HepG2 (cell line): ENCODE results near the gene APOM. TPM values are rescaled to one million over a fixed set of nuclear protein-coding genes. Genes with fewer than 3 reads are reported as not detected.

ENCODE experiments used
- HIC2 ChIP-seq: sonication (generic); formaldehyde crosslinking; IDR thresholded peaks from 2 replicates; pipeline ENCODE4 v1.9.0; 2022; ENCODE audit warnings: low read depth, missing genetic modification reagents
- HMG20A ChIP-seq: IDR thresholded peaks from 2 replicates; pipeline ENCODE4 v1.6.1; 2016; ENCODE audit warnings: borderline replicate concordance
- KAT2B ChIP-seq: fragments of 150-350 bp; IDR thresholded peaks from 2 replicates; pipeline ENCODE4 v1.6.1; 2014; ENCODE audit warnings: low read depth, low read length, borderline replicate concordance
- NONO ChIP-seq, 2 experiments: fragments of 450-650 bp in 1 of 2; sonication (generic) in 1 of 2; formaldehyde crosslinking in 1 of 2; IDR thresholded peaks in 1 of 2; conservative IDR thresholded peaks in 1 of 2; 2 replicates each; pipeline versions ENCODE4 v1.6.1 to v1.8.0; 2017 to 2022; ENCODE audit warnings: mild to moderate bottlenecking in 1 of 2, missing genetic modification reagents in 1 of 2, moderate library complexity in 1 of 2
- PLRG1 ChIP-seq: fragments of 450-650 bp; conservative IDR thresholded peaks from 2 replicates; pipeline ENCODE4 v1.6.1; 2016
- POLR2A ChIP-seq, 2 experiments: IDR thresholded peaks; 2 replicates each; pipeline ENCODE4 v1.6.1; 2011; ENCODE audit warnings: low read depth in 2 of 2, low read length in 2 of 2, mild to moderate bottlenecking in 1 of 2, moderate library complexity in 1 of 2; ENCODE audit not compliant: insufficient read depth in 1 of 2
- POLR2G ChIP-seq: fragments of 200-400 bp; formaldehyde crosslinking; IDR thresholded peaks from 2 replicates; pipeline ENCODE4 v1.6.1; 2018; ENCODE audit warnings: mild to moderate bottlenecking, low read depth, low read length, moderate library complexity
- THAP11 ChIP-seq: IDR thresholded peaks from 2 replicates; pipeline ENCODE4 v1.6.1; 2016; ENCODE audit warnings: missing biosample characterization, missing genetic modification reagents
- ZFP90 ChIP-seq: sonication (generic); formaldehyde crosslinking; IDR thresholded peaks from 2 replicates; pipeline ENCODE4 v1.8.0; 2022; ENCODE audit warnings: missing genetic modification reagents, mild to moderate bottlenecking, inconsistent platforms, borderline replicate concordance
- ZFP91 ChIP-seq: sonication (generic); formaldehyde crosslinking; IDR thresholded peaks from 2 replicates; pipeline ENCODE4 v1.9.0; 2022; ENCODE audit warnings: missing genetic modification reagents, mild to moderate bottlenecking, borderline replicate concordance
- ZNF235 ChIP-seq: sonication (generic); formaldehyde crosslinking; IDR thresholded peaks from 2 replicates; pipeline ENCODE4 v1.8.1; 2023; ENCODE audit warnings: mild to moderate bottlenecking, missing genetic modification reagents, borderline replicate concordance
- ZNF275 ChIP-seq: sonication (generic); formaldehyde crosslinking; IDR thresholded peaks from 2 replicates; pipeline ENCODE4 v1.8.0; 2022; ENCODE audit warnings: missing genetic modification reagents, mild to moderate bottlenecking, inconsistent platforms, borderline replicate concordance
- ZNF333 ChIP-seq: sonication (generic); formaldehyde crosslinking; IDR thresholded peaks from 2 replicates; pipeline ENCODE4 v1.4.0; 2020; ENCODE audit warnings: mild to moderate bottlenecking, missing genetic modification reagents, borderline replicate concordance
- ZNF556 ChIP-seq: sonication (generic); formaldehyde crosslinking; IDR thresholded peaks from 2 replicates; pipeline ENCODE4 v1.4.0; 2020; ENCODE audit warnings: mild to moderate bottlenecking, missing genetic modification reagents, borderline replicate concordance
- ZNF652 ChIP-seq: IDR thresholded peaks from 2 replicates; pipeline ENCODE4 v1.6.1; 2016; ENCODE audit warnings: low read depth, borderline replicate concordance
- ZNF724P ChIP-seq: sonication (generic); formaldehyde crosslinking; IDR thresholded peaks from 2 replicates; pipeline ENCODE4 v1.8.0; 2022; ENCODE audit warnings: missing genetic modification reagents, borderline replicate concordance
- ZNF781 ChIP-seq: sonication (generic); formaldehyde crosslinking; IDR thresholded peaks from 2 replicates; pipeline ENCODE4 v1.5.1; 2020; ENCODE audit warnings: borderline replicate concordance, mild to moderate bottlenecking, missing genetic modification reagents; ENCODE audit errors: not compliant biosample characterization
- polyA plus RNA-seq, 8 experiments: library from polyadenylated mRNA; depleted of rRNA in 3 of 8; stranded (reverse) in 7 of 8; unstranded in 1 of 8; fragments of >200 nt; fragmentation: Illumina TruSeq in 4 of 8; extraction: Trizol in 4 of 8; gene quantifications; 2 replicates each; pipeline versions ENCODE4 v1.2.1 to v1.2.3, GENCODE V29; 2011 to 2016; ENCODE audit warnings: low read depth in 4 of 8, missing spikeins in 1 of 8, mixed read lengths in 1 of 8; ENCODE audit not compliant: insufficient read depth in 1 of 8
- total RNA-seq, 5 experiments: library from RNA; depleted of rRNA; stranded (reverse); fragments of >200 nt; fragmentation: Illumina TruSeq; extraction: Trizol; gene quantifications; 2 replicates each; pipeline ENCODE4 v1.2.3, GENCODE V29; 2016; ENCODE audit warnings: low read depth in 1 of 5
- TF ChIP-seq, protein P1 (sequence below): sonication (generic); formaldehyde crosslinking; IDR thresholded peaks from 2 replicates; pipeline ENCODE4; 2020; ENCODE audit warnings: missing genetic modification reagents, mild to moderate bottlenecking, borderline replicate concordance
- TF ChIP-seq, protein P2 (sequence below): sonication (generic); formaldehyde crosslinking; IDR thresholded peaks from 2 replicates; pipeline ENCODE4 v1.4.0; 2020; ENCODE audit warnings: mild to moderate bottlenecking, missing genetic modification reagents

Gene APOM
- total and polyA plus RNA-seq, 2 of the 13 experiments (the other 11 are each of a cell fraction or from before 2014, with no cell fraction given), result 98.2 to 1,140 TPM

DNA sequence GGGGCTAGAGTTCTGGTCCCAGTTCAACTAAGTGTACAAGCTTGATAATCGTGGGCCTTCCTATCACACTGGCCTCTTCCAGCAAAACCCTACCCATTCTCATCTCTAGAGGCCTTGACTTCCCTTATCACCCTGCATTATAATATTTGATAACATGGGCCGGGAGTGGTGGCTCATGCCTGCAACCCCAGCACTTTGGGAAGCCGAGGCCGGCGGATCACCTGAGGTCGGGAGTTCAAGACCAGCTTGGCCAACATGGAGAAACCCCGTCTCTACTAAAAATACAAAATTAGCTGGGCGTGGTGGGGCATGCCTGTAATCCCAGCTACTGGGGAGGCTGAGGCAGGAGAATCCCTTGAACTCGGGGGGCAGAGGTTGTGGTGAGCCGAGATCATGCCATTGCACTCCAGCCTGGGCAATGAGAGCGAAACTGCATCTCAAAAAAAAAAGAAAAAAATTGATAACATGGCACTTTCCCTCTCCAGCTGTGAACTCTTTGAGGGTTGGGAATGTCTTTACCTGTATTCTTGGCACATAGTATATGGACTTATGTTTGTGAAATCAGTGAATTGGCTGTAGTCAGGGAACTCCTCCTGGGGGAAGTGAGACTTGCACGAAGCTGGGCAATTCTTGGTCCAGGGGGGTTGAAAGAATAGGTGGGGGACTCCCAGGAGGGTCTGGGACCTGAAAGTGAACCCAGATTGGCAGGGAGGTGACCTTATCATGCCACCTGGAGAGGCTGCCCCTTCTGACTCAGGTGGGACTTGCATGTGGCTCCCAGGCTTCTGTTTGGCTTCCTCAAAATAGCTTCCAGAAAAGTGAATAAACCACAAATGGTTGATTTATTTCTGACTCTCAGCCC is 5.8 kb downstream of the APOM start (continued):
- TF ChIP-seq, protein P1, sequence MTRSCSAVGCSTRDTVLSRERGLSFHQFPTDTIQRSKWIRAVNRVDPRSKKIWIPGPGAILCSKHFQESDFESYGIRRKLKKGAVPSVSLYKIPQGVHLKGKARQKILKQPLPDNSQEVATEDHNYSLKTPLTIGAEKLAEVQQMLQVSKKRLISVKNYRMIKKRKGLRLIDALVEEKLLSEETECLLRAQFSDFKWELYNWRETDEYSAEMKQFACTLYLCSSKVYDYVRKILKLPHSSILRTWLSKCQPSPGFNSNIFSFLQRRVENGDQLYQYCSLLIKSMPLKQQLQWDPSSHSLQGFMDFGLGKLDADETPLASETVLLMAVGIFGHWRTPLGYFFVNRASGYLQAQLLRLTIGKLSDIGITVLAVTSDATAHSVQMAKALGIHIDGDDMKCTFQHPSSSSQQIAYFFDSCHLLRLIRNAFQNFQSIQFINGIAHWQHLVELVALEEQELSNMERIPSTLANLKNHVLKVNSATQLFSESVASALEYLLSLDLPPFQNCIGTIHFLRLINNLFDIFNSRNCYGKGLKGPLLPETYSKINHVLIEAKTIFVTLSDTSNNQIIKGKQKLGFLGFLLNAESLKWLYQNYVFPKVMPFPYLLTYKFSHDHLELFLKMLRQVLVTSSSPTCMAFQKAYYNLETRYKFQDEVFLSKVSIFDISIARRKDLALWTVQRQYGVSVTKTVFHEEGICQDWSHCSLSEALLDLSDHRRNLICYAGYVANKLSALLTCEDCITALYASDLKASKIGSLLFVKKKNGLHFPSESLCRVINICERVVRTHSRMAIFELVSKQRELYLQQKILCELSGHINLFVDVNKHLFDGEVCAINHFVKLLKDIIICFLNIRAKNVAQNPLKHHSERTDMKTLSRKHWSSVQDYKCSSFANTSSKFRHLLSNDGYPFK (CRISPR knock-in tag), result 0 out of 2 replicates have a peak, but pooled peaks have one; percentile 18
- TF ChIP-seq HMG20A (no peak), ZNF652 (CRISPR knock-in tag) (no peak), ZNF724P (CRISPR knock-in tag) (peak; percentile 13; the same call in 1 of the 2 replicates), THAP11 (CRISPR knock-in tag) (no peak), ZNF333 (CRISPR knock-in tag) (no peak), PLRG1 (no peak), KAT2B (no peak), ZNF275 (CRISPR knock-in tag) (0 out of 2 replicates have a peak, but pooled peaks have one; percentile 31), NONO (IDR thresholded peaks at IDR 0.05) (no peak), NONO (CRISPR knock-in tag; conservative IDR thresholded peaks at IDR 0.05) (0 out of 2 replicates have a peak, but pooled peaks have one; percentile 2), POLR2G (peak; percentile 44; the same call in 1 of the 2 replicates), ZNF235 (CRISPR knock-in tag) (peak; percentile 53; the same call in 1 of the 2 replicates), POLR2A (IDR thresholded peaks at IDR 0.05; ENCODE audit: insufficient read depth in 1 of 2, low read depth in 2 of 2, low read length in 2 of 2) (peak in 1 of 2 experiments; percentile 31; a peak in 1 of 4 replicates), ZFP90 (CRISPR knock-in tag) (no peak), HIC2 (CRISPR knock-in tag) (no peak), ZFP91 (CRISPR knock-in tag) (0 out of 2 replicates have a peak, but pooled peaks have one; percentile 14), ZNF781 (peak; percentile 8), ZNF556 (CRISPR knock-in tag) (no peak)
- TF ChIP-seq, protein P2, sequence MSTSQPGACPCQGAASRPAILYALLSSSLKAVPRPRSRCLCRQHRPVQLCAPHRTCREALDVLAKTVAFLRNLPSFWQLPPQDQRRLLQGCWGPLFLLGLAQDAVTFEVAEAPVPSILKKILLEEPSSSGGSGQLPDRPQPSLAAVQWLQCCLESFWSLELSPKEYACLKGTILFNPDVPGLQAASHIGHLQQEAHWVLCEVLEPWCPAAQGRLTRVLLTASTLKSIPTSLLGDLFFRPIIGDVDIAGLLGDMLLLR (CRISPR knock-in tag), result no peak
